ENCODE measurements around the gene ARPC5L.

ARPC5L gene

GRCh38 chr9:124868511-124869465, 6.9 kb downstream of the ARPC5L start:
- peak; percentile 45 for DNase-seq

- no peak for DNase-seq
These were observed 7.6 kb downstream of the ARPC5L start for GRCh38 chr9:124869466-124869985.

GRCh38 chr9:124869986-124870560, 8.1 kb downstream of the ARPC5L start:
- DNase-seq, result no peak

DNA sequence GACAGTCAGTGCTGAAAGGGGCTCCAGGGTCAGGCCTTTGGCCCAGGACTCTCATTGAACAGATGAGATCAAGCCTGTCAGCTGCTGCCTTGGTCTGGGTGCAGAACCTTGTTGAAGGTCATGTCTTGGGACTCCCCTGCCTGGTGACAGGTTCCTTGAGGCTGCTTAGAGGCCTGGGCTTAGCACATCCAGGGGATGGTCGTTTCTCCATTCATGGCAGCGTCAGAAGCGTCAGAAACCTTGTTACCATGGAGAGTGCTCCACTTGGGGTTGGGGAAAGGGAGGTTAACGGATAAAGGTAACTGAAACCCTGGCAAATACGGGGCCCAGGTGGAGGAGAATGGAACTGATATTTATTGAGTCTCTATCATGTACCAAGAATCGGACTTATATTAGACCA, 8.8 kb downstream of the ARPC5L start:
- no peak for DNase-seq

- no peak for DNase-seq
These were observed 9.2 kb downstream of the ARPC5L start for GRCh38 chr9:124871156-124871561.

GRCh38 chr9:124873664-124874063, 11.7 kb downstream of the ARPC5L start:
- DNase-seq, result no peak

- DNase-seq, result no peak
These were observed 13.6 kb downstream of the ARPC5L start for GRCh38 chr9:124875501-124875900.

GRCh38 chr9:124877021-124877782, 15.3 kb downstream of the ARPC5L start:
- DNase-seq, result no peak

GRCh38 chr9:124878021-124878420, 16.1 kb downstream of the ARPC5L start:
- no peak for DNase-seq

GRCh38 chr9:124878518-124878917, 16.6 kb downstream of the ARPC5L start:
- no peak for DNase-seq

GRCh38 chr9:124879226-124879625, 17.3 kb downstream of the ARPC5L start:
- no peak for DNase-seq

DNA sequence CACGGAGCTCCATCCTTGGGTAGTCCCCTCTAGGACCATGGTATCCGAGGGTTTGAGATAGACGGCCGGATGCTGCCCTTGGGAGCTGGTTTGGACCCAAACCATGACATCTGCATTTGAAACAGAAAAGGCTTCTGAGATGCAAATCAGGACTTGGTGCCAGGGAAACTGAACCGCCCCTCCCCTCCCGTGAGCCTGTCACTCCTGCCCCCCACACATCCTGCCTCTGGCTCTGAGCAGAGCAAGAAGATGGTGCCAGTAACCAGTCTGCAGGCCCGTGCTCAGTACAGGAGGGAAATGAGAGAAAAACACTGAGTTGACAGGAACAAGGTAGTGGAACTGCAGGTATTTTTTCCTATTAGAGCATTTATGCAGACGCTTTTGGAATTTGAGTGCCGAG, 18.6 kb downstream of the ARPC5L start:
- no peak for DNase-seq

- DNase-seq, result no peak
These were observed 19.3 kb downstream of the ARPC5L start for GRCh38 chr9:124881138-124881743.

GRCh38 chr9:124882231-124882630, 20.3 kb downstream of the ARPC5L start:
- DNase-seq, result no peak

GRCh38 chr9:124884376-124884775, 22.4 kb downstream of the ARPC5L start:
- no peak for DNase-seq

DNA sequence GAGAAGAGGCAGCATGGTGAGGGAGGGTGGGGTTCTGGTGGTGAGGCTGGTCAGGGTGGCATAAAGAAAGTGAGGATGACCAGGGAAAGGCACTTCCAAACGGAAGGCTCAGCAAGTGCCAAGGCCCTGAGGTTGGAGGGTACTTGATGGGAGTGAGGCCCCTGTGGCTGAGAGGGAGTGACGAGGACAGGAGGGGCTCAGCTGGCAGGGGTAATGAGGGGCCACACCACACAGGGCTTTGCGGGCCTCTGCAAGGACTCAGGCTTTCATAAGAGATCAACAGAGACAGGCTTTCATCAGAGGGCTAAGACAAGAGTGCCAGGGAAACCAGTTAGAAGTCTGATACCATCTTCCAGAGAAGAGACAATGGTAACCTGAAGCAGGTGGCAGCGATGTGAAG, 23.6 kb downstream of the ARPC5L start:
- DNase-seq, result no peak

- DNase-seq, result no peak
These were observed 24.5 kb downstream of the ARPC5L start for GRCh38 chr9:124886461-124886860.

DNA sequence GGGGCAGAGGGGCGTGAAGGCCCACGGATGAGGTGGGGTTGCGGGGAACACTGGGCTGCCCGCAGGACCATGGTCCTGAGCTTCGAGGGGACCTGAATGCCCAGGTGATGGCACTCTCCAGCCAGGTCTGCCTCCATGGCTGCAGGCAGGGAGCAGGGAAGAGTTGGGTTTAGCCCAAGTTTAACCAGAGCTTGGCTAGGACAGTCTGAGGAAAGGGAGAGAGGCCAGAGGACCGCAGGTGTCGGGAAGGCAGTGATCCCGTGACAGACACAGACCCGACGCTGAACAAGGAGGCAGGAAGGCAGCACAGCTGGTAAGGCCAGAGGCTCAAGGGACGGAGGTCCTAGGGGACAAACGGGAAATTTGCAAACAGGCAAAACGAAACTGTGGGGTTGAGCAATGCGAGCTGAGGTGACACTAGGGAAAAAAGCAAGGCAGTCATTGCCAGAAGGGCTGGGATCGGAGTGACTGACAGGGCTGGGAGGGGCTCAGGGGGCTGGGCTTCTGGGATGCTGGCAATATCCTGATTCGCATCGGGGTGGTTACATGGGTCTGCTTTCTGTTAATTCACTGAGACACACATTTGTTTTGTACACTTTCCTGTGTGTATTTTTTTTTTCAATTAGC, 25.0 kb downstream of the ARPC5L start:
- no peak for DNase-seq

DNA sequence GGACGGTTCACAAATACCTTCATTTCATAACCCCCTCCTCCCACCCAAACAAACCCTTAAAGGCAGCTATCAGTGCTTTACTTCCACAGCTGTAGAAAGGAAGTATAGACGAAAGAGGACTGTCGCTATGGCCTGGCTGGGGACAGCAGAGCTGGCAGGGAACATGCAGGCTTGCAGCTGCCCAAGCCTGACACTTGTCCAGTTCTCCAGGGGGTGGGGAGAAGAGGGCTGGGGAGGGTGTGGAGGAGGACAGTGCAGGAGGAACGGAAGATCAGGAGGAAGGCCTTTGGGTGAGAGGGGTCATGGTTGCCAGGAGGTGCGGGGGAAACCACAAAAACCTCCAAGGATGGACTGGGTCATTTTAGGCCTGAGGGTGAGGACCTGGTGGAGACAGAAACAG, 25.9 kb downstream of the ARPC5L start:
- DNase-seq, result no peak

DNA sequence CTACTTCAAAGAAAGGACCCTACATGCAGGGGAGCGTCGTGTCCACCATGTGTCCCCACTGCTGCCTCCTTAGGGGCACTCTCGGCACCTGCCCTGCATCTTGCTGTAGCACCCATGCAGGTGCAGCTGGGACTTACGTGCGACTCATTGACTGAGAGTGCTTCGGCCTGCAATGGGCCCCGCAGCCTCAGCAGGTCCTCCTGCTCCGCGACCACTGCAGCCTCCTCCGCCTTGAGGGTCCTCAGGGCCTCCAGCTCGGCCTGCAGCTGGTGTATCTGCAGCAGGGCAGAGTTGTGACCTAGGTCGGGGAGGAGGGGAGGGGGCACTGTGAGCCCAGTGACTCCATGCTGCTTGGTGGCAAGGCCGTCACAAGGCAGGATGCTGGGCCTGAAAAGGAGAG, 27.1 kb downstream of the ARPC5L start:
- no peak for DNase-seq

GRCh38 chr9:124890179-124890578, 28.2 kb downstream of the ARPC5L start:
- DNase-seq, result no peak

DNA sequence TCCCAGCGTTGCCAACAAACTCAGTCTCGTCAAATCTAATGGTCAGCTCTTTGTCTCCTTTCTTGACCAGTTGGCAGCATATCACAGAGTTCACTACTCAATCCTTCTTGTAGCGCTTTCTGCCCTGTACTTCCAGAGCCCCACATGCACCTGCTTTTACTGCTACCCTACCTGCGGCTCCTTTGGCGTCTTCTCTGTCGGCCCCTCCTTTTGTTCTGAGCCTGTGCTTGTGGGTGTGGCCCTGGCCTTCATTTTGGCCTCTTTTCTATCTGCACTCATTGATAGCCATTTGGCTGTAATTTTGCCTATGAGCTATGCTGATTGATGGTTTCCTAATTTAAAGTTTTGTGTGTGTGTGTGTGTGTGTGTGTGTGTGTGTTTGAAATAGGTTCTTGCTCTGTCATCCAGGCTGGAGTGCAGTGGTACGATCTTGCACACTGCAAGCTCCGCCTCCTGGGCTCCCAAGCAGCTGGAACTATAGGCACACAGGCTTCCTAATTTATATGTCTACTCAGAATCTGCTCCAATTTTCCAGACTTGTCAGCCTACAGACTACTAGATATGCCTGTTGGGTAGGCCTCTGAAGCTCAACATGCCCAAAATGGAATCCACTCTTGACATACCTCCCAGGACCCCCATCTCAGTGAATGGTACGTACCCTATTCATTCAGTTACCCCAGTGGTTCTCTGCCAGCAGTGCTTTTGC, 32.3 kb downstream of the ARPC5L start:
- no peak for DNase-seq
